Muscle layer of duodenum (tissue), 2 donors: ENCODE results near the gene IRS4.

ENCODE experiments used
- H3K27ac ChIP-seq: one replicate; pipeline ENCODE4 v1.7.0; 2013; ENCODE audit warnings: mild to moderate bottlenecking, low read length
- H3K27me3 ChIP-seq: one replicate; pipeline ENCODE4 v1.7.0; 2013; ENCODE audit warnings: low read depth, mild to moderate bottlenecking, control low read depth, low read length
- H3K36me3 ChIP-seq, 2 donors: one replicate each; pipeline ENCODE4 v1.7.0; 2013; ENCODE audit warnings: low read length in 2 of 2, control low read depth in 1 of 2, mild to moderate bottlenecking in 1 of 2; ENCODE audit not compliant: insufficient read depth in 2 of 2, control insufficient read depth in 1 of 2
- H3K4me1 ChIP-seq, 2 donors: one replicate each; pipeline ENCODE4 v1.7.0; 2013; ENCODE audit warnings: low read length in 2 of 2, mild to moderate bottlenecking in 2 of 2, control low read depth in 1 of 2, moderate library complexity in 1 of 2; ENCODE audit not compliant: insufficient read depth in 2 of 2, control insufficient read depth in 1 of 2
- H3K4me3 ChIP-seq, 2 donors: one replicate each; pipeline ENCODE4 v1.7.0; 2013; ENCODE audit warnings: low read length in 2 of 2, low read depth in 1 of 2, mild to moderate bottlenecking in 1 of 2
- H3K9me3 ChIP-seq, 2 donors: one replicate each; pipeline ENCODE4 v1.7.0; 2013; ENCODE audit warnings: low read length in 2 of 2, control low read depth in 1 of 2, mild to moderate bottlenecking in 1 of 2; ENCODE audit not compliant: control insufficient read depth in 1 of 2
- donor health status: healthy.

IRS4 gene

DNA sequence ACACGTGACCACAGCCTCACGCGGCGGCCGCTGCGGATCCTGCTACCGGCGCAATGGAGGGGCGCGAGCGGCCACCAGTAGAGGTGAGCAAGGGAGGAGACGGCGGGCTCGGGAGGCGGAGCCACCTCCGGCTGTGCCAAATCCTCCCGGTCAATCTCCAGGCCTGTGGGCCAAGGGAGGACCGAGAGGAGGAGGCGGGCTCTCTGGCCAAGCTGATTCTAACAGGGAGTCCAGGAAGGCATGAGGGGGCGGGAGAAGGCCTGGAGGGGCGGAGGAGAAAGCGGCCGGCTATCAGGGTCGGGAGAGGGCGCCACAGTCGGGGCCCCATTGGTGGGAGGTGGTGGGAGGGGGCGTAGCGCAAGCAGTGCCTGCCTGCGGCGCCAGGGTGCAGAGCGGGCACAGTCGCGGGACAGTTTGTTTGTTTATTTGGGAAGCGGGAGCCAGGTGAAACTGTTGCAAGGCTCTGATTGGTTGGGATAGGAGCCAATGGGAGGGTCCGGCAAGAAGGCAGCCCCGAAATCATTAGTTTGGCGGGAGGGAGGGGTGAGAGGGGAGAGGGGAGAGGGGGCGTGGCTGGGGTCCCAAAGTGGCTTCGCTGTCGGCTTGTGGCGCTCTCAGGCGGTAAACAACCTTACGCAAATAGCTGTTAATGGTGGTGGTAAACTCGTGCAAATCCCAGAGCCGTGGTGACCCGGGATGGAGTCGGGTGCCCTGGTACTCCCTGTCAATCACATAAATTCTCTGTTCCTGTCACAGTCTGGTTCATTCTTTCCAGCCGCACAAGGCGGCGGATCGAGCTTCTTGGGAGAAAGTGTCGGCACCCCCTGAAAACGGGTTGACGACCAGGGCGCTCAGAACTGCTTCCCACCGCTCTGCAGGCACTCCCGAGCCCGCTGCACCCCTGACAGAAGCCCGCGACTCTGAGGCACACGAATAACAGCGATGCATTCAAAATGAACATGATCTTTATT lies at the start of gene IRS4:
Gene IRS4, minus strand, starts transcription at position 55 of the 971 bp plus-strand sequence.
- H3K4me3 ChIP-seq, result peak within 1 kb of the TSS; percentile 37 to 57
- no peaks in the 10 kb centered on the region for H3K9me3 ChIP-seq
- H3K27me3 ChIP-seq, result peaks cover 3% of the 10 kb centered on the region
- no peaks in the 10 kb centered on the region for H3K36me3 ChIP-seq
- peaks cover 0 to 23% of the 10 kb centered on the region in 2 donors for H3K4me1 ChIP-seq
- no peak within 1 kb of the TSS for H3K27ac ChIP-seq

DNA sequence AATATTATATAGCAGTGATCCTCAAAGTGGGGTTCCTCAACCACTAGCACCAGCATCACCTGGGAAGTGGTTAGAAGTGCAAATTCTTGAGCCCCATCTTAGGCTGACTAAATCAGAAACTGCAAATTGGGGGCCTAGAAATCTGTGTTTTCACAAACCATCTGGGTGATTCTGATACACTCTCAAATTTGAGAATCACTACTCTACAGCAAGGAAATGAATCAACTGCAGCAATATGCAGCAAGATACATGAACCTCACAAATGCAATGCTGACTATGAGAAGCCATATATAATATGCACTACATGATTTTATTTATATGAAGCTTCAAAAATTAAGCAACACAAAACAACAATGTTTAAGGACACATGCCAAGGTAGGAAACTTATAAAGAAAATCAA lies 36.2 kb upstream of the IRS4 start:
- no peaks in the 10 kb centered on the region for H3K36me3 ChIP-seq
- H3K4me3 ChIP-seq, result no peak overlapping the region
- no peaks in the 10 kb centered on the region for H3K9me3 ChIP-seq
- H3K4me1 ChIP-seq, result no peaks in the 10 kb centered on the region
- H3K27me3 ChIP-seq, result no peaks in the 10 kb centered on the region
- H3K27ac ChIP-seq, result no peak overlapping the region

DNA sequence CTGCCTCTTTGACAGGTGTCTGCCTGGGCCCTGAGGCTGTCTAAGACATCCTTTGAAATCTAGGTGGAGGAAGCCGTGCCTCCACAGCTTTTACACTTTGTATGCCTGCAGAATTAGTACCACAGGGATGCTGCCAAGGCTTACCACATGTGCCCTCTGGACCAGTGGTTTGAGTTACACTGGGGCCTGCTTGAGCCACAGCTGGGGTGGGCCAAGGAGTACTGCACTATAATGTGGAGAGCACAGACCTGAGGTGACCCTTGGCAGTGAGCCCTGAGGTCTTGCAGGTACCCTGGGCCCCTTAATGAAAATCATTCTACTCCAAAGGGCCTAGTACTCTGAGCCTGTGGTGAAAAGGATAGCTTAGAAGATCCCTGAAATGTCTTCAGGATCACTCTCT lies 27.2 kb upstream of the IRS4 start:
- Histone ChIP-seq H3K27ac (no peak overlapping the region), H3K9me3 (no peaks in the 10 kb centered on the region), H3K36me3 (no peaks in the 10 kb centered on the region), H3K27me3 (no peaks in the 10 kb centered on the region), H3K4me1 (no peaks in the 10 kb centered on the region), H3K4me3 (no peak overlapping the region)

DNA sequence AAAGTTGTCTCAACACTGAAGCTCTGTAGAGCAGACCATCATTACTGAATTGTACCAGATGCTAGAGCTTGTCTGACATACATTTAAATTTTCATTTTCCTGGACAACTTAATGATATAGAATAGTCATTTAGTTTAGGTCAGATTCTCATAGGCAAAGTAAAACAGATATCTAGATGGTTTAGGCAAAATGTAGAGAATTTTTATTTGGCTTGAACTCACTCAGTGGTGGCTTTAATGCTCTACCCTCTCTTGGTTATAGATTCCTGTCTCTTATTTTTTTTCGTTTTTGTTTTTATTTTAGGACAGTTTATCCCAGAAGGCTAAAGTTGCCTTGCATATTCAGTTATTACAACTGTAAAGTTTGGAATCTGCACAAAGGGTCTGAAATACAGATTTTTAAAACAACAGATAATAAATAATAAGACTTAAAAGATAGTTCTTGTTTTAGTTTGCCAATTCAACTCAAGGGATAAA lies 4.0 kb upstream of the IRS4 start:
- H3K36me3 ChIP-seq, result no peaks in the 10 kb centered on the region
- H3K27ac ChIP-seq, result no peak overlapping the region
- H3K4me1 ChIP-seq, result peaks cover 0 to 20% of the 10 kb centered on the region in 2 donors
- no peaks in the 10 kb centered on the region for H3K27me3 ChIP-seq
- no peaks in the 10 kb centered on the region for H3K9me3 ChIP-seq
- H3K4me3 ChIP-seq, result no peak overlapping the region

DNA sequence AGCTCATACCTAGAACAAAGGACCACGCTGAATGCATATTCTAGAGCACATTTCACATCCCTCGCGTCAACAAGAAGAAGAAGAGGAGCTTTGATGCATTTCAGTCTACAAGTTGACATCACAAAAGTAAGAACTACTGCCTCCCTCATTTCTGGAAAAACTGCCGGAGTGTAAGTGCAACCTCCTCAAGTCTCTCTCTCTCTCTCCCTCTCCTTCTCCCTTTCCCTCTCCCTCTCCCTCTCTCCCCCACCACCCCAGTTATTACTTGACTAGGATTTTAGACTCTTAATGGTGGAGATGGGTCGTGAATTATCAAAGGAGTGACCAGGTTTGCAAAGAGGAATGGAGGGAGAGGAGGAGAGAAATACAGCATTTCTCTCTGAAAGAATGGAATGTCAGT lies 1.4 kb upstream of the IRS4 start:
- Histone ChIP-seq H3K4me1 (peaks cover 0 to 23% of the 10 kb centered on the region in 2 donors), H3K9me3 (no peaks in the 10 kb centered on the region), H3K27ac (no peak overlapping the region), H3K36me3 (no peaks in the 10 kb centered on the region), H3K27me3 (no peaks in the 10 kb centered on the region), H3K4me3 (no peak overlapping the region)

DNA sequence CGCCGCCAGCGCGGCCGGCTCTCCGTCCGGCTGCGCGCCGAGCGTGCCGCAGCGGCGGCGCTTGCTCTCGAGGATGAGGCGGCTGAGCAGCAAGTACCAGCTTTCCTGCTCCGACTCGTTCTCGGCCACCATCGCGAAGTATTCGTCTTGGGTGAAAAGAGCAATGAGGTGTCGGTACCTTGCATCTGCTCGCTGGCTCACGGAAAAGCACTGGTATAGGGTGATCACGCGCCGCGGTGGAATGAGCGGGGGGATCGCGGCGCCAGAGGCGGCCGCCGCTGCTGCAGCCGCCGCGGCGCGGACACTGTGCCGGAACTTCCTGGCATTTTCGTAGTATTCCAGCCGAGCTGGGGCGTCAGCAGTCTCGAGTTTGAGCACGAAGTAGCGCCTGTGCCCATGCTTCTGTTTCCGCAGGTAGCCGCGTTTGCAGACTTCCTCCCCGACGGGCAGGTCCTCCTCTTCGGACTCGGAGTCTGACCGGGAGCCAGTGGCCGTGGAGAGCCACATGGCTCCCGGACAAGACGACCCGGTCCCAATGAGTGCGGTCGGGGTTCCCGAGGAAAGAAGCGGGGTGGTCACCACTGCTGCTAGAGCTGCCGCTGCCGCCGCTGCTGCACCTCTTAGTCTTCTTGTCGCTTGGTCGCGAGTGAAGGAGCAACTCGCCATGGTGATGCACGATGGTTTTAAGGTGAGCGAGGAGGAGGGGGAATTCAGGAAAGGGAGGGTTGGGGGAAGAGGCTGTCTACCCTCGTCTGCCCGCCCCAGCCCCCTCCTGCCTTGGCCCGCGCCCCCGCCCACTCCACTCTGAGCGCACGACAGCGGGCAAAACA lies 469 bp downstream of the IRS4 start:
- Histone ChIP-seq H3K27ac (no peak overlapping the region), H3K27me3 (peaks cover 3% of the 10 kb centered on the region), H3K4me1 (peaks cover 0 to 23% of the 10 kb centered on the region in 2 donors), H3K9me3 (no peaks in the 10 kb centered on the region), H3K36me3 (no peaks in the 10 kb centered on the region), H3K4me3 (peak overlapping the region; percentile 37 to 57)

DNA sequence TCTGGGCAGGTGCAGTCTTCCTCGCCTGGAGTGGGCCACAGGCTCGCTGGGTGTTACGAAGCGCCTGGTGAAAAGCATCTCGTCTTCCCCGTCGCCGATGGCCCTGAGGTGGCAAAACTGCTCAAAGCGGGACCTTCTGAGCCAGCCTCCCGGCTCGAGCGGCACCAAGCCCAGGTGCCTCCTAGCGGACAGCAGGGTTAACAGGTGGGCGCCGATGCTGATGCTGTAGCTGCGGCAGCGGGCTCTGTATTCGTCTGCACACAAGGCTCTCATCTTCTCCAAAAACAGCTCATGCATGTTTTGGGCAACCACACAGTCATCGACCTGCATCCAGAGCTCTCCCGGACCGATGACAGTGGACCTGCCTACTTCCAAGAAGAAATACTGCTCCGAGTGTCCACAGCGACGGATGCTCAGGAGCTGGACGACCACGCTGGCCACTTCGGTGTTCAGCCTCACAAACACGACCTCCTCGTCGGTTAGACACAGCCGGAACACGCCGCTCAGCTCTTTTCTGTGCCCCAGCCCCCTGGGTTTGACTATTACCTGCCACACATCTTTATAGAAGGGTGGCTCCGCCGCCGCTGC lies 1.2 kb downstream of the IRS4 start:
- Histone ChIP-seq H3K9me3 (no peaks in the 10 kb centered on the region), H3K27ac (no peak overlapping the region), H3K4me1 (peaks cover 0 to 23% of the 10 kb centered on the region in 2 donors), H3K36me3 (no peaks in the 10 kb centered on the region), H3K27me3 (peaks cover 3% of the 10 kb centered on the region), H3K4me3 (peak overlapping the region in 1 of 2 donors; percentile 57)

DNA sequence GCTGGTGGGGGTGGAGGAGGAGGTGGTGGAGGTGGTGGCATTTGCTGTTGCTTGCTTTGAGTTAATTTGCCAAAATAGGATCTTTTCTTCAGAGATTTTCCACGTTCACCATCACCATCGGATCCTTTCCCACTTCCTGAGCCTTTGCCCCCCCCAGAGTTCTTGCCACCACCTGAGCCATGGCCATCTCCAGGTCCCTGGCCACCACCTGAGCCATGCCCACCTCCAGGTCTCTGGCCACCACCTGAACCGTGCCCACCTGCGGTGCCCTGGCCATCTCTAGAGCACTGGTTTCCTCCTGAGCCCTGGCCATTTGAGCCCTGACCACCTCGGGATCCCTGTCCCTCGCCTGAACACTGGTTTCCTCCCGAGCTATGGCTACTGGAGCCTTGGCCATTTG lies 1.9 kb downstream of the IRS4 start:
- H3K9me3 ChIP-seq, result no peaks in the 10 kb centered on the region
- peaks cover 3% of the 10 kb centered on the region for H3K27me3 ChIP-seq
- peaks cover 0 to 23% of the 10 kb centered on the region in 2 donors for H3K4me1 ChIP-seq
- H3K4me3 ChIP-seq, result no peak overlapping the region
- H3K27ac ChIP-seq, result no peak overlapping the region
- no peaks in the 10 kb centered on the region for H3K36me3 ChIP-seq

DNA sequence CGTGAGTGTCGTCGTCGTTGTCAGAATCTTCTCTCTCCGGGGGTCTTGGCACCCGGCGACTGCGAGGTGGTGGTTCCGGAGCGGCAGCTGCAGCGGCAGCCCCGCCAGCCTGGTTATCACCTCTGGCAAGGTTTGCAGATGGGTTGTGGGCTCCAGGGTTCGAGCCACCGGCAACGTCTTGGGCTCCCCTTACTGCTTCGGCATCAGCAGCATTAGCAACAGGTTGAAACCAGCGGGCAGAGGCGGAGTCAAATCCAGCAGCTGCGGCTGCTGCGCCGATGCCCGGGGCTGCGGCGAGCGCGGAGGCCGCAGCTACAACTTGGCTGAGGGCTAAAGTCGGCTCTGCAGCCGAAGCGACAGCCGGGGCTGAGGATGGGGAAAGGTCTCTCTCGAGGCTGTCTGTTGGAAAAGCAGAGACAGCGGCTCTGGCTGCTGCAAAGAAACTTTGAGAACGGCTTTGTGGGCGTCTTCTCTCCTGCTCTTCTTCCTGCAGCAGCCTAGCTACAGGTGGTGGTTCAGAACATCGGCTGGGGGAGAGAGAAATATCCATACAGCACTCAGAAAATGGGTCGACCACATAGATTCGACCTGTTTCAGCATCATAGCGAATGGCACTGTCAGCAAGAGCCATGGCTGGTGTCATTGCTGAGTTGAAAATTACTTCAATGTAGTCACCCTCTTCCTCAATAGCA lies 3.6 kb downstream of the IRS4 start:
- Histone ChIP-seq H3K27me3 (peaks cover 3% of the 10 kb centered on the region), H3K27ac (no peak overlapping the region), H3K4me1 (peaks cover 0 to 23% of the 10 kb centered on the region in 2 donors), H3K9me3 (no peaks in the 10 kb centered on the region), H3K4me3 (no peak overlapping the region), H3K36me3 (no peaks in the 10 kb centered on the region)

DNA sequence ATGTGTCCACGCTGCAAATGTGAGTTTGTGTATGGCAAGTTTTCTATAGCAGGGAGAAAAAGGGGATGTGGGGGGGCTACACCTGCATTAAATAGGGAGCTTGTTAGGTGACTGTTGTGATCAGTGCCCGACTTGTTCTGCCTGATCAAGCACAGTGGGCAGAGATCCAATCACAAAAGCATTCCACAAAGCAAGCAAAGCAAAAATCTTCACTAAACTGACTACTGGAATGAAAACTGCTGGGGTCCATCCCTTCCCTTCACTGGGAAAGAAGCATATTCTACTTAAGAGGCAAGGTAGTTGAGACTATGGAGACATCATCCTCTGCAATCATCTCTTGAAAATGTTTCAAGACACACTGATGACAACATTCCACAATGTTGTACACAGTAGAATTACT lies 5.2 kb downstream of the IRS4 start:
- Histone ChIP-seq H3K9me3 (no peaks in the 10 kb centered on the region), H3K4me1 (peaks cover 0 to 11% of the 10 kb centered on the region in 2 donors), H3K27ac (no peak overlapping the region), H3K27me3 (peaks cover 3% of the 10 kb centered on the region), H3K4me3 (no peak overlapping the region), H3K36me3 (no peaks in the 10 kb centered on the region)
